Muscle of leg (tissue), 11 donors: ENCODE measurements around the gene MEST. TPM values are rescaled to one million over a fixed set of nuclear protein-coding genes. Genes with fewer than 3 reads are reported as not detected.
"Not testable (repeated sequence)": the region's sequence is repeated elsewhere in the genome, so short reads cannot be mapped to it uniquely, and the experiment has no call there.

ENCODE experiments used
- DNase-seq: peaks from one replicate; pipeline ENCODE4 v3.0.0; 2013
- H3K27ac ChIP-seq: one replicate; pipeline ENCODE4 v1.5.1; 2013; ENCODE audit warnings: mild to moderate bottlenecking, low read length, control low read depth
- H3K27me3 ChIP-seq: one replicate; pipeline ENCODE4 v1.6.1; 2013; ENCODE audit warnings: low read length; ENCODE audit not compliant: control insufficient read depth, insufficient read depth
- H3K36me3 ChIP-seq: one replicate; pipeline ENCODE4 v1.6.1; 2013; ENCODE audit warnings: low read length; ENCODE audit not compliant: control insufficient read depth, insufficient read depth
- H3K4me1 ChIP-seq: one replicate; pipeline ENCODE4 v1.6.1; 2013; ENCODE audit warnings: low read length; ENCODE audit not compliant: control insufficient read depth, insufficient read depth
- H3K4me3 ChIP-seq: one replicate; pipeline ENCODE4 v1.5.1; 2013; ENCODE audit warnings: low read length, control low read depth
- H3K9me3 ChIP-seq: replicated peaks from 2 replicates; pipeline ENCODE4 v1.6.1; 2013; ENCODE audit warnings: low read depth, low read length; ENCODE audit not compliant: control insufficient read depth
- WGBS: methylation state at CpG from one replicate; pipeline ENCODE4 v1.1.5; 2013; ENCODE audit warnings: missing lambda C conversion rate; ENCODE audit not compliant: insufficient coverage; 5-methylcytosine and 5-hydroxymethylcytosine counted together
- polyA plus RNA-seq, 8 donors: library from polyadenylated mRNA; unstranded; fragments of 120-200 nt; gene quantifications; one replicate each; pipeline versions ENCODE4 v1.2.1 to v1.2.3, GENCODE V29; 2013; ENCODE audit warnings: inconsistent platforms in 1 of 8, low replicate concordance in 1 of 8; ENCODE audit not compliant: insufficient read length in 8 of 8, insufficient read depth in 1 of 8
- total RNA-seq: library from RNA; stranded (reverse); fragments of 120-200 nt; gene quantifications from one replicate; pipeline ENCODE4 v1.2.4, GENCODE V29; 2013

The MEST gene
- total and polyA plus RNA-seq, 9 donors: 702 to 1,263 (median 879) TPM

- Histone ChIP-seq H3K4me3 (peak overlapping the region; percentile 64), H3K9me3 (peaks cover 4% of the 10 kb centered on the region), H3K27ac (peak overlapping the region; percentile 96), H3K4me1 (peaks cover 24% of the 10 kb centered on the region), H3K36me3 (peaks cover 6% of the 10 kb centered on the region), H3K27me3 (no peaks in the 10 kb centered on the region)
- WGBS: 53% methylated on average over 46 of the region's 62 CpGs
- DNase-seq: peak; percentile 77
These were observed 739 bp upstream of the MEST start for GRCh38 chr7:130490888-130491804.

GRCh38 chr7:130492523-130493274 lies 814 bp downstream of the MEST start:
- Histone ChIP-seq H3K4me1 (peaks cover 18% of the 10 kb centered on the region), H3K9me3 (peaks cover 4% of the 10 kb centered on the region), H3K4me3 (peak overlapping the region; percentile 64), H3K27ac (peak overlapping the region; percentile 83), H3K36me3 (peaks cover 12% of the 10 kb centered on the region), H3K27me3 (no peaks in the 10 kb centered on the region)
- 48% methylated on average over 45 of the region's 50 CpGs for WGBS
- DNase-seq: no peak

- H3K9me3 ChIP-seq: peaks cover 4% of the 10 kb centered on the region
- peaks cover 19% of the 10 kb centered on the region for H3K4me1 ChIP-seq
- H3K4me3 ChIP-seq: peak overlapping the region; percentile 64
- peak; percentile 48 for DNase-seq
- H3K27me3 ChIP-seq: no peaks in the 10 kb centered on the region
- peaks cover 19% of the 10 kb centered on the region for H3K36me3 ChIP-seq
- H3K27ac ChIP-seq: peak overlapping the region; percentile 83
- 60% methylated on average over 2 of the region's 13 CpGs for WGBS
These were observed 1.5 kb downstream of the MEST start for GRCh38 chr7:130493275-130493873.

- H3K27ac ChIP-seq: peak overlapping the region; percentile 83
- H3K4me1 ChIP-seq: peaks cover 12% of the 10 kb centered on the region
- peaks cover 4% of the 10 kb centered on the region for H3K9me3 ChIP-seq
- WGBS: no CpG with 5 or more reads among the region's 2 CpGs
- H3K4me3 ChIP-seq: peak overlapping the region; percentile 64
- no peaks in the 10 kb centered on the region for H3K27me3 ChIP-seq
- no peak for DNase-seq
- H3K36me3 ChIP-seq: peaks cover 24% of the 10 kb centered on the region
These were observed 2.6 kb downstream of the MEST start for GRCh38 chr7:130494431-130494858.

- Histone ChIP-seq H3K4me3 (no peak overlapping the region), H3K27ac (no peak overlapping the region), H3K36me3 (peaks cover 65% of the 10 kb centered on the region), H3K9me3 (no peaks in the 10 kb centered on the region), H3K4me1 (peaks cover 5% of the 10 kb centered on the region), H3K27me3 (no peaks in the 10 kb centered on the region)
- DNase-seq: no peak
- 74% methylated on average over 6 of the region's 8 CpGs for WGBS
These were observed 8.6 kb downstream of the MEST start for GRCh38 chr7:130500463-130500862.

- Histone ChIP-seq H3K9me3 (no peaks in the 10 kb centered on the region), H3K27me3 (no peaks in the 10 kb centered on the region), H3K4me1 (peaks cover 5% of the 10 kb centered on the region), H3K4me3 (no peak overlapping the region), H3K36me3 (peaks cover 68% of the 10 kb centered on the region), H3K27ac (no peak overlapping the region)
- DNase-seq: no peak
- no CpG with 5 or more reads among the region's 2 CpGs for WGBS
These were observed 9.0 kb downstream of the MEST start for GRCh38 chr7:130500910-130501309.

GRCh38 chr7:130505753-130506152 lies 13.9 kb downstream of the MEST start:
- DNase-seq: no peak
- Histone ChIP-seq H3K4me1 (no peaks in the 10 kb centered on the region), H3K27me3 (no peaks in the 10 kb centered on the region), H3K4me3 (no peak overlapping the region), H3K27ac (no peak overlapping the region), H3K36me3 (peaks cover 68% of the 10 kb centered on the region), H3K9me3 (no peaks in the 10 kb centered on the region)

- Histone ChIP-seq H3K27me3 (no peaks in the 10 kb centered on the region), H3K36me3 (peaks cover 68% of the 10 kb centered on the region), H3K4me3 (no peak overlapping the region), H3K27ac (no peak overlapping the region), H3K9me3 (no peaks in the 10 kb centered on the region), H3K4me1 (no peaks in the 10 kb centered on the region)
- DNase-seq: no peak
- WGBS: no CpG with 5 or more reads among the region's 3 CpGs
These were observed 14.5 kb downstream of the MEST start for GRCh38 chr7:130506358-130506757.

GRCh38 chr7:130512038-130512437 lies 20.2 kb downstream of the MEST start:
- H3K27me3 ChIP-seq, H3K4me3 ChIP-seq, H3K9me3 ChIP-seq, H3K4me1 ChIP-seq, DNase-seq, H3K27ac ChIP-seq: not testable (repeated sequence)
- peaks cover 65% of the 10 kb centered on the region for H3K36me3 ChIP-seq
- no CpG with 5 or more reads among the region's 3 CpGs for WGBS

GRCh38 chr7:130513447-130513846 lies 21.6 kb downstream of the MEST start:
- no peak for DNase-seq
- Histone ChIP-seq H3K27me3 (no peaks in the 10 kb centered on the region), H3K4me1 (no peaks in the 10 kb centered on the region), H3K4me3 (no peak overlapping the region), H3K36me3 (peaks cover 55% of the 10 kb centered on the region), H3K27ac (no peak overlapping the region), H3K9me3 (no peaks in the 10 kb centered on the region)
- 93% methylated on average over 1 of the region's 1 CpG for WGBS
